Activated CD8-positive, alpha-beta memory T cell treated with anti-CD3 and anti-CD28 coated beads, Interleukin-2, amount 10 ng/mL, durations not matched to agents 7 days and 5 days (primary cell): ENCODE results near the gene ANKRD63. TPM values are rescaled to one million over a fixed set of nuclear protein-coding genes. Genes with fewer than 3 reads are reported as not detected.

Source experiments
- ATAC-seq: fragments of 150-1000 bp; cut with Tn5 transposase; one replicate; pipeline ENCODE4 v1.10.0; 2021; ENCODE audit warnings: moderate library complexity
- CTCF ChIA-PET: fragments of 350-600 bp; sonication (Branson Sonifier 250); formaldehyde crosslinking; loops from one replicate; lab custom pipeline; 2021; ENCODE audit warnings: antibody characterized with exemption; lab: Charles Lee
- DNase-seq: peaks from one replicate; pipeline ENCODE4 v3.0.0-alpha.2; 2020
- H3K27ac Mint-ChIP-seq: one replicate; pipeline ENCODE4 v1.8.0; 2021; ENCODE audit warnings: mild to moderate bottlenecking, mixed read lengths
- H3K27me3 Mint-ChIP-seq: one replicate; pipeline ENCODE4 v1.8.0; 2021; ENCODE audit warnings: mixed read lengths
- H3K36me3 Mint-ChIP-seq: one replicate; pipeline ENCODE4 v1.8.0; 2021; ENCODE audit warnings: mild to moderate bottlenecking, mixed read lengths
- H3K4me1 Mint-ChIP-seq: one replicate; pipeline ENCODE4 v1.8.0; 2021; ENCODE audit warnings: mixed read lengths
- H3K4me3 Mint-ChIP-seq: one replicate; pipeline ENCODE4 v1.8.0; 2021; ENCODE audit warnings: mild to moderate bottlenecking, moderate library complexity, mixed read lengths
- H3K9me3 Mint-ChIP-seq: one replicate; pipeline ENCODE4 v1.8.0; 2022; ENCODE audit warnings: low read depth, mixed read lengths
- total RNA-seq, 2 experiments: library from RNA; stranded (reverse); gene quantifications; one replicate each; pipeline ENCODE4 v1.2.3, GENCODE V29; 2021

Gene ANKRD63
- total RNA-seq, 2 experiments from 2014 or later = not detected

GRCh38 chr15:40270246-40270995, 12.4 kb downstream of the ANKRD63 start:
- Mint-ChIP-seq H3K4me1 (peaks cover 4% of the 10 kb centered on the region), H3K36me3 (no peaks in the 10 kb centered on the region), H3K27me3 (no peaks in the 10 kb centered on the region), H3K9me3 (no peaks in the 10 kb centered on the region), H3K4me3 (no peak overlapping the region), H3K27ac (no peak overlapping the region)
- CTCF ChIA-PET = interaction anchor here (0.8 to 10.7 kb wide), 9 partner anchors 8 to 235 kb away, joined by 3 to 270 read pairs (median 5); partner anchors contain the start of gene CCDC9B
- no peak for DNase-seq
- no peak for ATAC-seq

GRCh38 chr15:40269604-40270003, 13.3 kb downstream of the ANKRD63 start:
- Mint-ChIP-seq H3K27ac (no peak overlapping the region), H3K4me3 (no peak overlapping the region), H3K9me3 (no peaks in the 10 kb centered on the region), H3K27me3 (no peaks in the 10 kb centered on the region), H3K4me1 (peaks cover under 1% of the 10 kb centered on the region), H3K36me3 (no peaks in the 10 kb centered on the region)
- DNase-seq = no peak
- no peak for ATAC-seq
- CTCF ChIA-PET = interaction anchor here (0.8 to 9.9 kb wide), 7 partner anchors 9 to 224 kb away, joined by 3 to 163 read pairs (median 4); no protein-coding TSS in a partner anchor

- Mint-ChIP-seq H3K36me3 (no peaks in the 10 kb centered on the region), H3K4me3 (no peak overlapping the region), H3K9me3 (no peaks in the 10 kb centered on the region), H3K4me1 (no peaks in the 10 kb centered on the region), H3K27ac (no peak overlapping the region), H3K27me3 (no peaks in the 10 kb centered on the region)
- ATAC-seq = no peak
- no peak for DNase-seq
- CTCF ChIA-PET = interaction anchor here (0.9 to 9.9 kb wide), 4 partner anchors 11 to 70 kb away, joined by 3 to 163 read pairs (median 12); no protein-coding TSS in a partner anchor
These were observed 15.2 kb downstream of the ANKRD63 start for GRCh38 chr15:40267670-40268069.

- no peak for DNase-seq
- Mint-ChIP-seq H3K4me3 (no peak overlapping the region), H3K36me3 (no peaks in the 10 kb centered on the region), H3K27me3 (no peaks in the 10 kb centered on the region), H3K4me1 (no peaks in the 10 kb centered on the region), H3K27ac (no peak overlapping the region), H3K9me3 (no peaks in the 10 kb centered on the region)
- ATAC-seq = no peak
- CTCF ChIA-PET = interaction anchor here (0.9 to 9.9 kb wide), 4 partner anchors 12 to 71 kb away, joined by 3 to 163 read pairs (median 12); no protein-coding TSS in a partner anchor
These were observed 16.0 kb downstream of the ANKRD63 start for GRCh38 chr15:40266828-40267304.

GRCh38 chr15:40265875-40266274, 17.0 kb downstream of the ANKRD63 start:
- Mint-ChIP-seq H3K9me3 (no peaks in the 10 kb centered on the region), H3K36me3 (no peaks in the 10 kb centered on the region), H3K27me3 (peaks cover 3% of the 10 kb centered on the region), H3K27ac (no peak overlapping the region), H3K4me3 (no peak overlapping the region), H3K4me1 (no peaks in the 10 kb centered on the region)
- CTCF ChIA-PET = interaction anchor here (14.0 kb wide), 1 partner anchor 10 kb away, joined by 158 read pairs; no protein-coding TSS in a partner anchor
- ATAC-seq = no peak
- no peak for DNase-seq

GRCh38 chr15:40265355-40265754, 17.5 kb downstream of the ANKRD63 start:
- H3K9me3 Mint-ChIP-seq = no peaks in the 10 kb centered on the region
- no peak overlapping the region for H3K27ac Mint-ChIP-seq
- H3K4me1 Mint-ChIP-seq = no peaks in the 10 kb centered on the region
- ATAC-seq (no peak), DNase-seq (no peak)
- H3K27me3 Mint-ChIP-seq = peaks cover 3% of the 10 kb centered on the region
- H3K4me3 Mint-ChIP-seq = no peak overlapping the region
- no peaks in the 10 kb centered on the region for H3K36me3 Mint-ChIP-seq
- CTCF ChIA-PET = interaction anchor here (14.0 kb wide), 1 partner anchor 11 kb away, joined by 158 read pairs; no protein-coding TSS in a partner anchor

- CTCF ChIA-PET = interaction anchor here (1.5 to 14.0 kb wide), 2 partner anchors 12 to 19 kb away, joined by 3 to 158 read pairs; no protein-coding TSS in a partner anchor
- no peaks in the 10 kb centered on the region for H3K9me3 Mint-ChIP-seq
- no peaks in the 10 kb centered on the region for H3K36me3 Mint-ChIP-seq
- no peak for ATAC-seq
- H3K27ac Mint-ChIP-seq = no peak overlapping the region
- H3K4me3 Mint-ChIP-seq = no peak overlapping the region
- peaks cover 7% of the 10 kb centered on the region for H3K27me3 Mint-ChIP-seq
- no peaks in the 10 kb centered on the region for H3K4me1 Mint-ChIP-seq
- DNase-seq = no peak
These were observed 18.3 kb downstream of the ANKRD63 start for GRCh38 chr15:40264321-40265153.

GRCh38 chr15:40263024-40263754, 19.7 kb downstream of the ANKRD63 start:
- CTCF ChIA-PET = interaction anchor here (1.5 to 14.0 kb wide), 2 partner anchors 13 to 18 kb away, joined by 3 to 158 read pairs; no protein-coding TSS in a partner anchor

GRCh38 chr15:40259021-40259420, 23.8 kb downstream of the ANKRD63 start:
- no peak for DNase-seq
- no peak for ATAC-seq
- Mint-ChIP-seq H3K27me3 (peaks cover 20% of the 10 kb centered on the region), H3K27ac (no peak overlapping the region), H3K4me1 (peaks cover 5% of the 10 kb centered on the region), H3K9me3 (no peaks in the 10 kb centered on the region), H3K36me3 (no peaks in the 10 kb centered on the region), H3K4me3 (no peak overlapping the region)
- CTCF ChIA-PET = interaction anchor here (2.1 to 14.0 kb wide), 3 partner anchors 17 to 41 kb away, joined by 4 to 158 read pairs (median 5); no protein-coding TSS in a partner anchor

More at GRCh38 chr15:40263024-40263754, 19.7 kb downstream of the ANKRD63 start:
- ATAC-seq (no peak), DNase-seq (no peak)
- H3K9me3 Mint-ChIP-seq = no peaks in the 10 kb centered on the region
- no peaks in the 10 kb centered on the region for H3K36me3 Mint-ChIP-seq
- no peaks in the 10 kb centered on the region for H3K4me1 Mint-ChIP-seq
- H3K27ac Mint-ChIP-seq = no peak overlapping the region
- H3K4me3 Mint-ChIP-seq = no peak overlapping the region
- peaks cover 12% of the 10 kb centered on the region for H3K27me3 Mint-ChIP-seq

- H3K4me1 Mint-ChIP-seq = peaks cover 7% of the 10 kb centered on the region
- DNase-seq (no peak), ATAC-seq (no peak)
- peaks cover 25% of the 10 kb centered on the region for H3K27me3 Mint-ChIP-seq
- H3K9me3 Mint-ChIP-seq = no peaks in the 10 kb centered on the region
- no peak overlapping the region for H3K27ac Mint-ChIP-seq
- H3K36me3 Mint-ChIP-seq = no peaks in the 10 kb centered on the region
- CTCF ChIA-PET = interaction anchor here (2.1 to 14.0 kb wide), 3 partner anchors 18 to 41 kb away, joined by 4 to 158 read pairs (median 5); no protein-coding TSS in a partner anchor
- no peak overlapping the region for H3K4me3 Mint-ChIP-seq
These were observed 24.3 kb downstream of the ANKRD63 start for GRCh38 chr15:40258544-40258943.

- no peak for DNase-seq
- Mint-ChIP-seq H3K27me3 (peaks cover 32% of the 10 kb centered on the region), H3K27ac (no peak overlapping the region)
These were observed 25.0 kb downstream of the ANKRD63 start for GRCh38 chr15:40257656-40258450.

More at GRCh38 chr15:40257656-40258450, 25.0 kb downstream of the ANKRD63 start:
- CTCF ChIA-PET = interaction anchor here (1.3 to 14.0 kb wide), 5 partner anchors 18 to 80 kb away, joined by 3 to 158 read pairs (median 5); partner anchors contain the start of gene PLCB2
- no peak for ATAC-seq
- no peaks in the 10 kb centered on the region for H3K9me3 Mint-ChIP-seq
- H3K4me1 Mint-ChIP-seq = peaks cover 13% of the 10 kb centered on the region
- H3K36me3 Mint-ChIP-seq = no peaks in the 10 kb centered on the region
- H3K4me3 Mint-ChIP-seq = no peak overlapping the region
